Loucy (cell line): ENCODE measurements around the gene HIVEP1.

Experiments used
- H2AFZ ChIP-seq: fragments of 200-600 bp; sonication (generic); 2 replicates; pipeline ENCODE4 v1.6.0; 2016; ENCODE audit warnings: antibody characterized with exemption, mild to moderate bottlenecking, low read length, moderate library complexity
- H3F3A ChIP-seq: fragments of 200-600 bp; 2 replicates; pipeline ENCODE4 v1.6.0; 2016; ENCODE audit warnings: antibody characterized with exemption, low read depth, mild to moderate bottlenecking
- H3K27me3 ChIP-seq: fragments of 200-600 bp; sonication (generic); 2 replicates; pipeline ENCODE4 v1.6.1; 2014; ENCODE audit warnings: low read length, mild to moderate bottlenecking; ENCODE audit not compliant: insufficient read depth, poor library complexity, severe bottlenecking
- H3K36me3 ChIP-seq: fragments of 200-600 bp; sonication (generic); 2 replicates; pipeline ENCODE4 v1.6.1; 2016; ENCODE audit warnings: low read length; ENCODE audit not compliant: insufficient read depth
- H3K4me1 ChIP-seq: fragments of 200-600 bp; sonication (generic); 2 replicates; pipeline ENCODE4 v1.5.1; 2014; ENCODE audit warnings: low read length, mild to moderate bottlenecking; ENCODE audit not compliant: insufficient read depth, poor library complexity, severe bottlenecking
- H3K4me2 ChIP-seq: fragments of 200-600 bp; sonication (generic); 2 replicates; pipeline ENCODE4 v1.6.0; 2014; ENCODE audit warnings: antibody characterized with exemption, low read length, low read depth, mild to moderate bottlenecking; ENCODE audit not compliant: poor library complexity, severe bottlenecking
- H3K4me3 ChIP-seq: fragments of 200-600 bp; sonication (generic); 2 replicates; pipeline ENCODE4 v1.5.1; 2014; ENCODE audit warnings: low read length, mild to moderate bottlenecking, mixed read lengths; ENCODE audit not compliant: poor library complexity, severe bottlenecking
- H3K79me2 ChIP-seq: fragments of 200-600 bp; sonication (generic); 2 replicates; pipeline ENCODE4 v1.6.1; 2014; ENCODE audit warnings: low read length; ENCODE audit not compliant: insufficient read depth
- H3K9ac ChIP-seq: fragments of 200-600 bp; sonication (generic); 2 replicates; pipeline ENCODE4 v1.6.0; 2014; ENCODE audit warnings: mild to moderate bottlenecking, low read depth, low read length, moderate library complexity; ENCODE audit not compliant: poor library complexity, severe bottlenecking
- H3K9me2 ChIP-seq: fragments of 200-600 bp; sonication (generic); replicated peaks from 2 replicates; pipeline ENCODE4 v1.6.1; 2016; ENCODE audit warnings: low read depth, low read length, mixed read lengths
- H3K9me3 ChIP-seq: fragments of 200-600 bp; sonication (generic); 2 replicates; pipeline ENCODE4 v1.6.1; 2014; ENCODE audit warnings: mild to moderate bottlenecking, antibody characterized with exemption, low read length, low read depth; ENCODE audit not compliant: insufficient read depth
- H4K20me1 ChIP-seq: fragments of 200-600 bp; sonication (generic); 2 replicates; pipeline ENCODE4 v1.6.0; 2014; ENCODE audit warnings: antibody characterized with exemption, low read length, mild to moderate bottlenecking; ENCODE audit not compliant: insufficient read depth, poor library complexity, severe bottlenecking
- CTCF ChIP-seq: fragments of 200-600 bp; sonication (generic); conservative IDR thresholded peaks from 2 replicates; pipeline ENCODE4 v1.5.1; 2014; ENCODE audit warnings: mild to moderate bottlenecking, antibody characterized with exemption, low read length
- EZH2phosphoT487 ChIP-seq: fragments of 200-600 bp; IDR thresholded peaks from 2 replicates; pipeline ENCODE4 v1.6.1; 2018; ENCODE audit warnings: antibody characterized with exemption, mild to moderate bottlenecking, moderate library complexity, borderline replicate concordance

HIVEP1 gene

GRCh38 chr6:12208190-12208589, 196.1 kb downstream of the HIVEP1 start:
- Histone ChIP-seq H3K9me3 (no peaks in the 10 kb centered on the region), H4K20me1 (no peaks in the 10 kb centered on the region), H2AFZ (no peak overlapping the region), H3K4me2 (no peak overlapping the region), H3F3A (no peaks in the 10 kb centered on the region), H3K4me3 (no peak overlapping the region), H3K79me2 (no peaks in the 10 kb centered on the region), H3K36me3 (no peaks in the 10 kb centered on the region), H3K27me3 (no peaks in the 10 kb centered on the region), H3K9me2 (no peaks in the 10 kb centered on the region), H3K4me1 (no peaks in the 10 kb centered on the region), H3K9ac (no peak overlapping the region)
- TF ChIP-seq CTCF (no peak), EZH2phosphoT487 (no peak)

GRCh38 chr6:12208673-12209072, 196.6 kb downstream of the HIVEP1 start:
- Histone ChIP-seq H3K9me2 (no peaks in the 10 kb centered on the region), H2AFZ (no peak overlapping the region), H3K9me3 (no peaks in the 10 kb centered on the region), H3F3A (no peaks in the 10 kb centered on the region), H3K4me3 (no peak overlapping the region), H3K4me1 (no peaks in the 10 kb centered on the region), H3K36me3 (no peaks in the 10 kb centered on the region), H4K20me1 (no peaks in the 10 kb centered on the region), H3K27me3 (no peaks in the 10 kb centered on the region), H3K79me2 (no peaks in the 10 kb centered on the region), H3K9ac (no peak overlapping the region), H3K4me2 (no peak overlapping the region)
- TF ChIP-seq EZH2phosphoT487 = no peak
- no peak for TF ChIP-seq CTCF
